Germinal center (tissue), 1 donor: ENCODE results near the gene DYNC1H1.

Experiments used
- DNase-seq: peaks from one replicate; pipeline ENCODE4 v3.0.0; 2012; ENCODE audit warnings: mixed read lengths, low spot score

DYNC1H1 gene

DNA sequence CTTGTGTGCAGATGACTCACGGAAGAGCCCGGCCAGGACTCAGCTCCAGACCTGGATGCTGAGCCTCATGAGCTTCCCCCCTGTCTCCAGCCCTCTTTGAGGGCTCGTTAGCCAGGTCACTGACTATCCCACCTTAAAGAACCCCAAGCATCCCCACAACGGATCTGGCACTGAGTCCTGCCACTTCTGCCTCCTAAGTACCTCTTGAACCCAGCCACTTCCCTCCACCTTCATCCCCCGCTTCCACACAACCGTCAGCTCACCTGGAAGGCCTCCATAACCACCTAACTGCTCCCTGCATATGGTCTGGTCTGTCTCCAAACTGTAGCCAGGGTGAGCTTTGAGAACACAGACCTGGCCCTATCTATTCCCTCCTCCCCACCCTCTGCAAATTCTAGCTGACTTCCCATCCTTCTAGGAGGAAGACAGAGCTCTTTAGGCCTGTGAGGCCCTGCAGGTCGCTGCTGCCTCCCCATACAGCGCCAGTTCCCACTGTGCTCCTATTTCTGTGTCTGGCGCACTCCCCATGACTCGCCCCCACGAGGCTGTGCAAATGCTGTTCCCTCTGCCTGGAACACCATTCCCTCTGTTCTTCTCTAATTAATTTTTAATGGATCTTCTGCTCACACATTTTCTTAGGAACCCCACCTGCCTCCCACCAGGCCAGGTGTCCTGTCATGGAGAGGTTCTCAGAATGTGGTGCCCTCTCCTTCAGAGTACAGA, 125.4 kb downstream of the DYNC1H1 start:
- DNase-seq: no peak

- no peak for DNase-seq
These were observed 126.3 kb downstream of the DYNC1H1 start for GRCh38 chr14:102090713-102091112.

DNA sequence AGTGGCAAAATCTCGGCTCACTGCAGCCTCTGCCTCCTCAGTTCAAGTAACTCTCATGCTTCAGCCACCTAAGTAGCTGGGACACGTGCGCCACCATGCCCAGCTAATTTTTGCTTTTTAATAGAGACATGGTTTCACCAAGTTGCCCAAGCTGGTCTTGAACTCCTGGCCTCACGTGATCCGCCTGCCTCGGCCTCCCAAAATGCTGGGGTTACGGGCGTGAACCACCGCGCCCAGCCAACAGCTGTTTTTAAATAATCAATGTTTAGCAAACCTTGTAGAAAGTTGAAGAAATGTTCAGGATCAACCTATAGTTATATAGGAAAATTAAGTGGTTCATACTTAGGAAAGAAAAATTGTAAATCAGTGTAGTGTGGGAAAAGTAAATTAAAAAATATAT, 128.4 kb downstream of the DYNC1H1 start:
- no peak for DNase-seq

DNA sequence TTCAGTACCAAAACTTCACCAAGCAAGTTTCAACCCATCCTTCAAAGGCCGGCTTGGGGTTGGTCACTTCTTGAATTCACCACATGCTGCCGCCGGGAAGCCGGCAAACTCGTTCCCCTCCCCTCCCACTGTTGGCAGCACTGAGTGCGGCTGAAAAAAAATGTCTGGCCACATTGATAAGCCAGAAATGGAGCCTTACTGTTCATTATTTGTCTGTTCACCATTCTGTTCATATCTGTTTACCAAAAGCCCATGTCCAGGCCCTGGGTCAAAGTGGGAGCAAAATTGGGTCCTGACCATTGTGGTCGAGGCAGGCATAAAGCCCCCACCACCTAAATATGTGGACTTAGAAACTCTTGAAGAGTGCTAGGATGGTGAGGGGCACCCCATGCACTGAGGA, 129.7 kb downstream of the DYNC1H1 start:
- DNase-seq: no peak

- DNase-seq: no peak
These were observed 131.0 kb downstream of the DYNC1H1 start for GRCh38 chr14:102095231-102095870.

GRCh38 chr14:102095871-102096568, 131.6 kb downstream of the DYNC1H1 start:
- DNase-seq: no peak

GRCh38 chr14:102096569-102097188, 132.3 kb downstream of the DYNC1H1 start:
- DNase-seq: peak; percentile 56

DNA sequence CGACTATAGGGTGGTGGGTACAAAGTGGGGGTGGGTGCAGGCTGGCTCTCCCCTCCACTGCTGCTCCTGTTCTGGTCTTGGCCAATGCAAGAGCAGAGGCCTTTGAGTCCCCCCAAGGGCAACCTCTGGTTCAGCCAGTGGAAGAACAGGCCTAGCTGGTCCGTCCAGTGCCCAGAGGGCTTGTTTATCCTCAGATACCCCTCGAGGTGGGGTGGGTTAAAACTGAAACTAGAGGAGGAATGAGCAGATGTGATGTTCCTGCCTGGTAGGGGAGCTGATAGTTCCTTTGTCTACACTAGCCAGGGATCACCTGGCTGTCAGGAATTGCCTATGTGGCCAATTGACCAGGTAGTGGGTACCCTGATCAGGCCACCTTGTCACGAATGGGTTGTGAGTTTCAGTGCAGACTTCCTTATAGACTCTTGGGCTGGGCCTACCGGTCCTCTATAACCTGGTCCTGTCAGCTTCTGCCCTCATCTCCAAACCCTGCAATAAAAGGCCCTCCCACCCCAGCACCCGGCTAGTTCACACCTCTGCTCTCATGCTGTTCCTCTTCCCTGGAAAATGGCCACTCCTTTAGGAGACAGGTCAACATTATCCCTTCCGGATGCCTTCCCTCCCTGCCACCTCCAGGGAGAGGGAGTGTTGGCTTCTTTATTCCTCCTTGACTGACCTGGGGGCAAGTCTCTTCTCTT, 133.2 kb downstream of the DYNC1H1 start:
- DNase-seq: no peak

DNA sequence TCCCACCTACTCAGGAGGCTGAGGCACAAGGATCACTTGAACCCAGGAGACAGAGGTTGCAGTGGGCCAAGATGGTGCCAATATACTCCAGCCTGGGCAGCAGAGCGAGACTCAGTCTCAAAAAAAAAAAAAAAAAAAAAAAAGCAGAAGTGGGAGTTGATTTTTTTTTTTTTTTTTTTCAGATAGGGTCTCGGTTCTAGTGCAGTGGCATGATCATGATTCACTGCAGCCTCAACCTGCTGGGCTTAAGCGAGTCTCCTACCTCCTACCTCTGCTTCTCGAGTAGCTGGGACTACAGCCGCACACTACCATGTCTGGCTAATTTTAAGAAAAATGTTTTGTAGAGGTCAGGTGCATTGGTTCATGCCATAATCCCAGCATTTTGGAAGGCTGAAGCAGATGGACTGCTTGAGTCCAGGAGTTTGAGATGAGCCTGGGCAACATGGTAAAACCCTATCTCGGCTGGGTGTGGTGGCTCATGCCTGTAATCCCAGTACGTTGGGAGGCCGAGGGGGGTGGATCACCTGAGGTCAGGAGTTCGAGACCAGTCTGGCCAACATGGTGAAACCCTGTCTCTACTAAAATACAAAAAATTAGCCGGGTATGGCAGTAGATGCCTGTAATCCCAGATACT, 138.8 kb downstream of the DYNC1H1 start:
- DNase-seq: no peak

- DNase-seq: no peak
These were observed 141.0 kb downstream of the DYNC1H1 start for GRCh38 chr14:102105369-102105768.
